H1 (cell line): Measurements from ENCODE around the gene C5orf22. TPM values are rescaled to one million over a fixed set of nuclear protein-coding genes. Genes with fewer than 3 reads are reported as not detected.

ENCODE experiments used
- CBX5 ChIP-seq: fragments of 300-800, 300-1000 bp; sonication (generic); IDR thresholded peaks from 2 replicates; pipeline ENCODE4 v1.7.1; 2016; ENCODE audit warnings: antibody characterized with exemption, low read length, low read depth
- polyA plus RNA-seq, 7 experiments: library from polyadenylated mRNA; depleted of rRNA in 3 of 7; stranded (reverse) in 5 of 7; unstranded in 2 of 7; fragments of >200 nt in 5 of 7; fragments of 200-250 nt in 2 of 7; gene quantifications; 1 replicate in 5 of 7; 2 replicates in 1 of 7; 4 replicates in 1 of 7; pipeline versions ENCODE4 v1.2.1 to v1.2.3, GENCODE V29; 2011 to 2013; ENCODE audit warnings: missing spikeins in 2 of 7, mixed read lengths in 2 of 7
- total RNA-seq: library from RNA; stranded (reverse); fragmentation: NEBNext Ultra II Directional; extraction: Animal tissue kit (Norgen Biotek cat#: 25700); gene quantifications from 2 replicates; pipeline ENCODE4 v1.2.1, GENCODE V29; 2021

The C5orf22 gene
- total and polyA plus RNA-seq, 2 of the 8 experiments (the other 6 are each of a cell fraction or from before 2014, with no cell fraction given) = 19.6 to 36.2 TPM

DNA sequence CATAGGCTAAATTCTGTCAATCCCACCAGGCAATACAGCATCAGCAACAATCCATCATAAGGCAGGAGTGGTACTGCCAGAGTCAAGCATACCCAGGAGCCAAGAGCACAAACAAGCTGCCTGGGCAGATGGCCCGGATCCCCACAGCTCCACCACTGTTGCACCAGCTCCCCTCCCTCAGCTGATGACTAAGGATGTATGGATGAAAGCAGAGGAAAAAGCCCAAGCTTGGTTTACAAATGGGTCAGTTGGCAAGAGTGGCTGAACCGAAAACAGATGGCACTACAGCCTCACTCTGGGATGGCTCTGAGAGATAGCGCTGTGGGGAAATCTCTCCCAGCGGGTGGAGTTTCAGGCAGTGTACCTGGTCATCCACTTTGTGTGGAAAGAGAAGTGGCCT, 29.6 kb upstream of the C5orf22 start (continued):
- TF ChIP-seq CBX5 = no peak
